ENCODE measurements around the gene SLC25A26. TPM values are rescaled to one million over a fixed set of nuclear protein-coding genes. Genes with fewer than 3 reads are reported as not detected.

The SLC25A26 gene
- total and polyA plus RNA-seq, 2 donors (not counting 1 experiment from before 2014, with no cell fraction given), result 14.2 to 29.0 TPM

- Histone ChIP-seq H3K27me3 (ENCODE audit: control insufficient read depth, insufficient read depth, low read length) (no peaks in the 10 kb centered on the region), H4K20me1 (ENCODE audit: control insufficient read depth, extremely low read depth, insufficient read depth, low read length) (no peaks in the 10 kb centered on the region), H3K27ac (ENCODE audit: insufficient read depth, low read length) (no peak overlapping the region), H2AFZ (ENCODE audit: low read length) (no peak overlapping the region), H3K9ac (ENCODE audit: insufficient read depth, low read length) (no peak overlapping the region), H3K4me3 (replicated peaks in 1 of 4; ENCODE audit: control extremely low read depth in 1 of 4, insufficient read depth in 1 of 4, low read depth in 3 of 4, low read length in 4 of 4) (no peak overlapping the region), H3K36me3 (ENCODE audit: control insufficient read depth, insufficient read depth, low read length) (no peaks in the 10 kb centered on the region), H3K4me2 (ENCODE audit: extremely low read depth, insufficient read depth, low read length) (no peak overlapping the region), H3K4me1 (ENCODE audit: control insufficient read depth, extremely low read depth, insufficient read depth, low read length) (peaks cover 2% of the 10 kb centered on the region), H3K79me2 (ENCODE audit: control insufficient read depth, insufficient read depth, low read length) (no peaks in the 10 kb centered on the region), H3K9me3 (ENCODE audit: control insufficient read depth, insufficient read depth, low read depth, low read length) (no peaks in the 10 kb centered on the region)
- TF ChIP-seq CTCF (conservative IDR thresholded peaks at IDR 0.05 in 1 of 2, IDR thresholded peaks at IDR 0.05 in 1 of 2; ENCODE audit: low read depth in 1 of 2, low read length in 2 of 2) (no peak), EZH2 (IDR thresholded peaks at IDR 0.05; ENCODE audit: low read length, missing control alignments) (no peak)
- no peak for DNase-seq (ENCODE audit: low read depth in 2 of 2)
Measured at GRCh38 chr3:66269411-66269810, 48.6 kb downstream of the SLC25A26 start.

- Histone ChIP-seq H3K4me2 (ENCODE audit: extremely low read depth, insufficient read depth, low read length) (peak overlapping the region; percentile 62), H2AFZ (ENCODE audit: low read length) (no peak overlapping the region), H3K27me3 (ENCODE audit: control insufficient read depth, insufficient read depth, low read length) (no peaks in the 10 kb centered on the region), H3K4me1 (ENCODE audit: control insufficient read depth, extremely low read depth, insufficient read depth, low read length) (peaks cover 2% of the 10 kb centered on the region), H3K9me3 (ENCODE audit: control insufficient read depth, insufficient read depth, low read depth, low read length) (no peaks in the 10 kb centered on the region), H3K36me3 (ENCODE audit: control insufficient read depth, insufficient read depth, low read length) (no peaks in the 10 kb centered on the region), H3K9ac (ENCODE audit: insufficient read depth, low read length) (no peak overlapping the region), H3K4me3 (replicated peaks in 1 of 4; ENCODE audit: control extremely low read depth in 1 of 4, insufficient read depth in 1 of 4, low read depth in 3 of 4, low read length in 4 of 4) (no peak overlapping the region), H4K20me1 (ENCODE audit: control insufficient read depth, extremely low read depth, insufficient read depth, low read length) (no peaks in the 10 kb centered on the region), H3K27ac (ENCODE audit: insufficient read depth, low read length) (no peak overlapping the region), H3K79me2 (ENCODE audit: control insufficient read depth, insufficient read depth, low read length) (no peaks in the 10 kb centered on the region)
- DNase-seq (ENCODE audit: low read depth in 2 of 2), result peak in 1 of 2 donors; percentile 83
- TF ChIP-seq CTCF (conservative IDR thresholded peaks at IDR 0.05 in 1 of 2, IDR thresholded peaks at IDR 0.05 in 1 of 2; ENCODE audit: low read depth in 1 of 2, low read length in 2 of 2) (no peak), EZH2 (IDR thresholded peaks at IDR 0.05; ENCODE audit: low read length, missing control alignments) (no peak)
Measured at GRCh38 chr3:66270288-66270687, 49.5 kb downstream of the SLC25A26 start.

- peak overlapping the region; percentile 62 for H3K4me2 ChIP-seq (ENCODE audit: extremely low read depth, insufficient read depth, low read length)
- no peak overlapping the region for H3K4me3 ChIP-seq (replicated peaks in 1 of 4; ENCODE audit: control extremely low read depth in 1 of 4, insufficient read depth in 1 of 4, low read depth in 3 of 4, low read length in 4 of 4)
- no peaks in the 10 kb centered on the region for H3K36me3 ChIP-seq (ENCODE audit: control insufficient read depth, insufficient read depth, low read length)
- H3K9me3 ChIP-seq (ENCODE audit: control insufficient read depth, insufficient read depth, low read depth, low read length), result no peaks in the 10 kb centered on the region
- H2AFZ ChIP-seq (ENCODE audit: low read length), result no peak overlapping the region
- no peaks in the 10 kb centered on the region for H3K79me2 ChIP-seq (ENCODE audit: control insufficient read depth, insufficient read depth, low read length)
- H3K4me1 ChIP-seq (ENCODE audit: control insufficient read depth, extremely low read depth, insufficient read depth, low read length), result peaks cover 2% of the 10 kb centered on the region
- no peaks in the 10 kb centered on the region for H4K20me1 ChIP-seq (ENCODE audit: control insufficient read depth, extremely low read depth, insufficient read depth, low read length)
- no peaks in the 10 kb centered on the region for H3K27me3 ChIP-seq (ENCODE audit: control insufficient read depth, insufficient read depth, low read length)
- peak in 1 of 2 donors; percentile 85 for DNase-seq (ENCODE audit: low read depth in 2 of 2)
- TF ChIP-seq CTCF (conservative IDR thresholded peaks at IDR 0.05 in 1 of 2, IDR thresholded peaks at IDR 0.05 in 1 of 2; ENCODE audit: low read depth in 1 of 2, low read length in 2 of 2), result no peak
- peak overlapping the region; percentile 35 for H3K27ac ChIP-seq (ENCODE audit: insufficient read depth, low read length)
- no peak overlapping the region for H3K9ac ChIP-seq (ENCODE audit: insufficient read depth, low read length)
Measured at GRCh38 chr3:66270701-66271100, 49.9 kb downstream of the SLC25A26 start.
